GM23338 (cell line): Measurements from ENCODE around the gene IL1F10. TPM values are rescaled to one million over a fixed set of nuclear protein-coding genes. Genes with fewer than 3 reads are reported as not detected.

Experiments used
- ATAC-seq: fragments of 200-7000 bp; cut with Tn5 transposase; 3 replicates; pipeline ENCODE4 v1.9.1; 2020
- DNase-seq: peaks from one replicate; pipeline ENCODE4 v3.0.0-alpha.2; 2015; ENCODE audit warnings: low spot score
- H2AFZ ChIP-seq: fragments of 200-600 bp; sonication (generic); 2 replicates; pipeline ENCODE4 v1.8.0; 2016; ENCODE audit warnings: antibody characterized with exemption, mild to moderate bottlenecking, moderate library complexity
- H3F3A ChIP-seq: fragments of 200-600 bp; sonication (generic); replicated peaks from 2 replicates; pipeline ENCODE4 v1.8.0; 2017; ENCODE audit warnings: antibody characterized with exemption, mixed run types, low read depth
- H3K27ac ChIP-seq: fragments of 200-600 bp; sonication (generic); 2 replicates; pipeline ENCODE4 v1.6.1; 2016; ENCODE audit warnings: low read depth
- H3K27me3 ChIP-seq: fragments of 200-600 bp; sonication (generic); 2 replicates; pipeline ENCODE4 v1.8.0; 2016; ENCODE audit warnings: mild to moderate bottlenecking, mixed run types, moderate library complexity; ENCODE audit not compliant: insufficient read depth
- H3K36me3 ChIP-seq: fragments of 200-600 bp; sonication (generic); 2 replicates; pipeline ENCODE4 v1.8.0; 2016; ENCODE audit warnings: mild to moderate bottlenecking; ENCODE audit not compliant: insufficient read depth
- H3K4me1 ChIP-seq: fragments of 200-600 bp; sonication (generic); 2 replicates; pipeline ENCODE4 v1.8.0; 2016; ENCODE audit warnings: mild to moderate bottlenecking, moderate library complexity; ENCODE audit not compliant: insufficient read depth
- H3K4me2 ChIP-seq: fragments of 200-600 bp; sonication (generic); 2 replicates; pipeline ENCODE4 v1.7.1; 2017; ENCODE audit warnings: mixed run types
- H3K4me3 ChIP-seq: fragments of 200-600 bp; sonication (generic); 2 replicates; pipeline ENCODE4 v1.6.1; 2016; ENCODE audit warnings: mixed run types
- H3K79me2 ChIP-seq: fragments of 200-600 bp; sonication (generic); replicated peaks from 2 replicates; pipeline ENCODE4 v1.8.0; 2017; ENCODE audit warnings: mild to moderate bottlenecking; ENCODE audit not compliant: insufficient read depth
- H3K9me2 ChIP-seq: fragments of 200-600 bp; sonication (generic); 2 replicates; pipeline ENCODE4 v1.8.0; 2017; ENCODE audit not compliant: insufficient read depth
- H4K20me1 ChIP-seq: fragments of 200-600 bp; sonication (generic); replicated peaks from 2 replicates; pipeline ENCODE4 v1.8.0; 2017; ENCODE audit warnings: mild to moderate bottlenecking; ENCODE audit not compliant: insufficient read depth
- H3K27ac Mint-ChIP-seq: 2 replicates; pipeline ENCODE4 v1.8.0; 2020; ENCODE audit warnings: inconsistent platforms, mild to moderate bottlenecking, moderate library complexity, mixed read lengths
- H3K27me3 Mint-ChIP-seq: 3 replicates; pipeline ENCODE4 v1.8.0; 2022; ENCODE audit warnings: low read depth, mild to moderate bottlenecking, moderate library complexity, mixed read lengths, inconsistent platforms; ENCODE audit not compliant: insufficient read depth, poor library complexity
- H3K36me3 Mint-ChIP-seq: 3 replicates; pipeline ENCODE4 v1.8.0; 2021; ENCODE audit warnings: low read depth, mild to moderate bottlenecking, inconsistent platforms, moderate library complexity, mixed read lengths
- H3K4me1 Mint-ChIP-seq: 3 replicates; pipeline ENCODE4 v1.8.0; 2020; ENCODE audit warnings: mild to moderate bottlenecking, inconsistent platforms, mixed read lengths
- H3K4me3 Mint-ChIP-seq: 3 replicates; pipeline ENCODE4 v1.8.0; 2021; ENCODE audit warnings: moderate library complexity, mild to moderate bottlenecking, inconsistent platforms, mixed read lengths
- H3K9me3 Mint-ChIP-seq: 3 replicates; pipeline ENCODE4 v1.8.0; 2020; ENCODE audit warnings: moderate library complexity, mild to moderate bottlenecking, inconsistent platforms, mixed read lengths
- CREB1 ChIP-seq: fragments of 250-450 bp; sonication (Bioruptor Pico); IDR thresholded peaks from 2 replicates; pipeline ENCODE4 v1.5.0; 2020; ENCODE audit warnings: low read depth, mild to moderate bottlenecking, moderate library complexity
- EZH2 ChIP-seq: fragments of 200-600 bp; sonication (generic); IDR thresholded peaks from one replicate; pipeline ENCODE4 v1.8.0; 2017; ENCODE audit warnings: antibody characterized with exemption, mild to moderate bottlenecking, low read depth; ENCODE audit not compliant: unreplicated experiment
- JUNB ChIP-seq: IDR thresholded peaks from one replicate; pipeline ENCODE4 v1.6.1; 2016; ENCODE audit warnings: antibody characterized with exemption; ENCODE audit not compliant: unreplicated experiment
- POLR2AphosphoS5 ChIP-seq: IDR thresholded peaks from 2 replicates; pipeline ENCODE4 v1.6.1; 2016; ENCODE audit warnings: antibody characterized with exemption, low read depth
- STAT1 ChIP-seq: IDR thresholded peaks from one replicate; pipeline ENCODE4 v1.6.1; 2016; ENCODE audit warnings: antibody characterized with exemption; ENCODE audit not compliant: unreplicated experiment
- ZNF114 ChIP-seq: fragments of 250-450 bp; sonication (Bioruptor Pico); IDR thresholded peaks from 2 replicates; pipeline ENCODE4 v1.5.0; 2020; ENCODE audit warnings: mild to moderate bottlenecking, moderate library complexity
- ZNF331 ChIP-seq: fragments of 250-450 bp; sonication (Bioruptor Pico); IDR thresholded peaks from 2 replicates; pipeline ENCODE4 v1.5.0; 2020; ENCODE audit warnings: low read depth, mild to moderate bottlenecking, moderate library complexity
- ZNF462 ChIP-seq: fragments of 250-450 bp; sonication (Bioruptor Pico); IDR thresholded peaks from 2 replicates; pipeline ENCODE4 v1.5.0; 2020; ENCODE audit warnings: mild to moderate bottlenecking, moderate library complexity
- polyA plus RNA-seq: library from polyadenylated mRNA; unstranded; fragments of >200 nt; fragmentation: Nextera tagmentation; extraction: Ambion mirVana; gene quantifications from 2 replicates; pipeline ENCODE4 v1.2.1, GENCODE V29; 2016
- total RNA-seq: library from RNA; depleted of rRNA; stranded (reverse); fragments of >200 nt; shearing (Covaris generic); gene quantifications from 2 replicates; pipeline ENCODE4 v1.2.3, GENCODE V29; 2014
- TF ChIP-seq, protein P1 (sequence below), 2 experiments: fragments of 200-600 bp in 1 of 2; sonication (generic) in 1 of 2; conservative IDR thresholded peaks; 2 replicates each; pipeline versions ENCODE4 v1.5.1 to v1.6.1; 2016 to 2017; ENCODE audit warnings: antibody characterized with exemption in 2 of 2, low read depth in 2 of 2, mild to moderate bottlenecking in 2 of 2, moderate library complexity in 1 of 2
- TF ChIP-seq, protein P2 (sequence below): IDR thresholded peaks from 2 replicates; pipeline ENCODE4 v1.6.1; 2016; ENCODE audit warnings: antibody characterized with exemption
- TF ChIP-seq, protein P3 (sequence below): IDR thresholded peaks from one replicate; pipeline ENCODE4 v1.6.1; 2018; ENCODE audit warnings: antibody characterized with exemption; ENCODE audit not compliant: unreplicated experiment

The IL1F10 gene
- total and polyA plus RNA-seq, 2 experiments from 2014 or later: not detected

GRCh38 chr2:113060796-113061195 is 7.0 kb upstream of the IL1F10 start (continued):
- TF ChIP-seq, protein P1, sequence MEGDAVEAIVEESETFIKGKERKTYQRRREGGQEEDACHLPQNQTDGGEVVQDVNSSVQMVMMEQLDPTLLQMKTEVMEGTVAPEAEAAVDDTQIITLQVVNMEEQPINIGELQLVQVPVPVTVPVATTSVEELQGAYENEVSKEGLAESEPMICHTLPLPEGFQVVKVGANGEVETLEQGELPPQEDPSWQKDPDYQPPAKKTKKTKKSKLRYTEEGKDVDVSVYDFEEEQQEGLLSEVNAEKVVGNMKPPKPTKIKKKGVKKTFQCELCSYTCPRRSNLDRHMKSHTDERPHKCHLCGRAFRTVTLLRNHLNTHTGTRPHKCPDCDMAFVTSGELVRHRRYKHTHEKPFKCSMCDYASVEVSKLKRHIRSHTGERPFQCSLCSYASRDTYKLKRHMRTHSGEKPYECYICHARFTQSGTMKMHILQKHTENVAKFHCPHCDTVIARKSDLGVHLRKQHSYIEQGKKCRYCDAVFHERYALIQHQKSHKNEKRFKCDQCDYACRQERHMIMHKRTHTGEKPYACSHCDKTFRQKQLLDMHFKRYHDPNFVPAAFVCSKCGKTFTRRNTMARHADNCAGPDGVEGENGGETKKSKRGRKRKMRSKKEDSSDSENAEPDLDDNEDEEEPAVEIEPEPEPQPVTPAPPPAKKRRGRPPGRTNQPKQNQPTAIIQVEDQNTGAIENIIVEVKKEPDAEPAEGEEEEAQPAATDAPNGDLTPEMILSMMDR (conservative IDR thresholded peaks at IDR 0.05; ENCODE audit: low read depth in 2 of 2): no peak
- TF ChIP-seq EZH2 (no peak), POLR2AphosphoS5 (no peak), ZNF114 (CRISPR knock-in tag) (no peak), JUNB (no peak)
- TF ChIP-seq, protein P2, sequence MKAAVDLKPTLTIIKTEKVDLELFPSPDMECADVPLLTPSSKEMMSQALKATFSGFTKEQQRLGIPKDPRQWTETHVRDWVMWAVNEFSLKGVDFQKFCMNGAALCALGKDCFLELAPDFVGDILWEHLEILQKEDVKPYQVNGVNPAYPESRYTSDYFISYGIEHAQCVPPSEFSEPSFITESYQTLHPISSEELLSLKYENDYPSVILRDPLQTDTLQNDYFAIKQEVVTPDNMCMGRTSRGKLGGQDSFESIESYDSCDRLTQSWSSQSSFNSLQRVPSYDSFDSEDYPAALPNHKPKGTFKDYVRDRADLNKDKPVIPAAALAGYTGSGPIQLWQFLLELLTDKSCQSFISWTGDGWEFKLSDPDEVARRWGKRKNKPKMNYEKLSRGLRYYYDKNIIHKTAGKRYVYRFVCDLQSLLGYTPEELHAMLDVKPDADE: no peak

- Histone ChIP-seq H3K9me2 (no peaks in the 10 kb centered on the region), H3K27ac (no peak overlapping the region), H3K4me1 (no peaks in the 10 kb centered on the region), H3K4me3 (no peak overlapping the region), H3K4me2 (no peak overlapping the region), H4K20me1 (no peaks in the 10 kb centered on the region), H3F3A (no peaks in the 10 kb centered on the region), H3K27me3 (no peaks in the 10 kb centered on the region), H2AFZ (no peak overlapping the region), H3K79me2 (no peaks in the 10 kb centered on the region), H3K36me3 (no peaks in the 10 kb centered on the region)
- H3K4me1 Mint-ChIP-seq: peaks cover 6% of the 10 kb centered on the region; the same call in 1 of the 3 replicates
- H3K36me3 Mint-ChIP-seq: no peaks in the 10 kb centered on the region; the same call in 2 of the 3 replicates
- peaks cover 4% of the 10 kb centered on the region for H3K27me3 Mint-ChIP-seq
- DNase-seq (no peak), ATAC-seq (no peak)
- no peak overlapping the region for H3K27ac Mint-ChIP-seq
- peaks cover 18% of the 10 kb centered on the region for H3K9me3 Mint-ChIP-seq
- no peak overlapping the region for H3K4me3 Mint-ChIP-seq
- TF ChIP-seq ZNF331 (CRISPR knock-in tag) (no peak), ZNF462 (CRISPR knock-in tag) (no peak), POLR2AphosphoS5 (no peak), EZH2 (no peak), CREB1 (CRISPR knock-in tag) (no peak), STAT1 (no peak)
- TF ChIP-seq, protein P3, sequence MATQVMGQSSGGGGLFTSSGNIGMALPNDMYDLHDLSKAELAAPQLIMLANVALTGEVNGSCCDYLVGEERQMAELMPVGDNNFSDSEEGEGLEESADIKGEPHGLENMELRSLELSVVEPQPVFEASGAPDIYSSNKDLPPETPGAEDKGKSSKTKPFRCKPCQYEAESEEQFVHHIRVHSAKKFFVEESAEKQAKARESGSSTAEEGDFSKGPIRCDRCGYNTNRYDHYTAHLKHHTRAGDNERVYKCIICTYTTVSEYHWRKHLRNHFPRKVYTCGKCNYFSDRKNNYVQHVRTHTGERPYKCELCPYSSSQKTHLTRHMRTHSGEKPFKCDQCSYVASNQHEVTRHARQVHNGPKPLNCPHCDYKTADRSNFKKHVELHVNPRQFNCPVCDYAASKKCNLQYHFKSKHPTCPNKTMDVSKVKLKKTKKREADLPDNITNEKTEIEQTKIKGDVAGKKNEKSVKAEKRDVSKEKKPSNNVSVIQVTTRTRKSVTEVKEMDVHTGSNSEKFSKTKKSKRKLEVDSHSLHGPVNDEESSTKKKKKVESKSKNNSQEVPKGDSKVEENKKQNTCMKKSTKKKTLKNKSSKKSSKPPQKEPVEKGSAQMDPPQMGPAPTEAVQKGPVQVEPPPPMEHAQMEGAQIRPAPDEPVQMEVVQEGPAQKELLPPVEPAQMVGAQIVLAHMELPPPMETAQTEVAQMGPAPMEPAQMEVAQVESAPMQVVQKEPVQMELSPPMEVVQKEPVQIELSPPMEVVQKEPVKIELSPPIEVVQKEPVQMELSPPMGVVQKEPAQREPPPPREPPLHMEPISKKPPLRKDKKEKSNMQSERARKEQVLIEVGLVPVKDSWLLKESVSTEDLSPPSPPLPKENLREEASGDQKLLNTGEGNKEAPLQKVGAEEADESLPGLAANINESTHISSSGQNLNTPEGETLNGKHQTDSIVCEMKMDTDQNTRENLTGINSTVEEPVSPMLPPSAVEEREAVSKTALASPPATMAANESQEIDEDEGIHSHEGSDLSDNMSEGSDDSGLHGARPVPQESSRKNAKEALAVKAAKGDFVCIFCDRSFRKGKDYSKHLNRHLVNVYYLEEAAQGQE: no peak
These were observed 6.5 kb upstream of the IL1F10 start for GRCh38 chr2:113061241-113061640.
